ENCODE data around the gene KHDRBS2.

KHDRBS2 gene

DNA sequence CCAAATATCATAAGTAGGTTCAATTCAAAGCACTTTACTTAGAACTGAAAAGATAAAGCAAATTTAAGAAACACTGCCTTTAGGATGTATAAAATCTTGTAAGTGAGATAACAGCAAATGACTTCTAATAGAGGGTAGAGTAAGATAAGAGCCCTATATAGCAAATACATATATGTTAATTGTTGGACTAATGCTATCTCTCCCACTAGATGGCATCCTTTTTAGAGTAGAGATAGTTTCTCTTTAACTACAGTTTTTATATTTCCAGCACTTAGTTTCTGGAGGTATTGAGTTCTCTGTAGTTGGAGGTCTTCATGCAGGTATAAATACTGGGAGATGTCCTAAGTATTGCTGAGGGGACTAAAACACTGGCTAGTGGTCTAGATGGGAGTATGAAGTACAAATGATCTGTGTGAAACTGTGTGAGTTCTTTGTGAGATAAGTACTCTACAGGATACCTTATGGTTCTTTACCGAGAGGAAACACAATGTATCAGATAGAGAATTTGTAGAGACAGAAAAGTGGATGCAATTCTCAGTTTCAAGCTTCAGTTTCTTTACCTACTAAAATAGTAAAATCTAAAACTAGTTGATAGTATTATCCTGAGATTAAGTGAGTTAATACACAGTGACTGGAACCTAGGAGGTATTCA is 399.3 kb downstream of the KHDRBS2 start:
- DNase-seq (ENCODE audit: low spot score), result no peak
- Histone ChIP-seq H3K23ac (ENCODE audit: low read depth, low read length, poor library complexity) (no peak overlapping the region), H3K79me1 (ENCODE audit: low read depth, low read length) (no peaks in the 10 kb centered on the region), H2BK120ac (ENCODE audit: low read depth, low read length) (no peak overlapping the region), H2BK12ac (ENCODE audit: low read length) (no peak overlapping the region), H3K4me2 (ENCODE audit: insufficient read depth, low read length, poor library complexity, severe bottlenecking) (no peak overlapping the region), H4K8ac (ENCODE audit: low read depth, low read length) (no peak overlapping the region), H3K9me3 (replicated peaks in 1 of 2; ENCODE audit: control insufficient read depth in 2 of 2, insufficient read depth in 1 of 2, low read depth in 1 of 2, low read length in 2 of 2) (no peaks in the 10 kb centered on the region), H3K36me3 (replicated peaks in 1 of 2; ENCODE audit: control insufficient read depth in 2 of 2, insufficient read depth in 2 of 2, low read length in 2 of 2) (no peaks in the 10 kb centered on the region), H3K18ac (ENCODE audit: low read length) (no peak overlapping the region), H3K4ac (ENCODE audit: low read length) (no peak overlapping the region), H3K27ac (replicated peaks; ENCODE audit: low read length) (no peak overlapping the region), H4K91ac (ENCODE audit: low read depth, low read length, poor library complexity) (no peak overlapping the region), H2BK5ac (ENCODE audit: low read length) (no peak overlapping the region), H2AFZ (ENCODE audit: low read length) (no peak overlapping the region), H2BK15ac (ENCODE audit: low read length) (no peak overlapping the region), H2AK5ac (ENCODE audit: low read depth, low read length) (no peak overlapping the region), H3K9ac (ENCODE audit: low read depth, low read length, poor library complexity) (no peak overlapping the region), H3K27me3 (ENCODE audit: control insufficient read depth in 3 of 3, insufficient read depth in 3 of 3, low read depth in 1 of 3, low read length in 3 of 3) (no peaks in the 10 kb centered on the region), H3K4me1 (ENCODE audit: control insufficient read depth in 2 of 2, insufficient read depth in 1 of 2, low read depth in 1 of 2, low read length in 2 of 2) (no peaks in the 10 kb centered on the region), H3K14ac (ENCODE audit: low read length) (no peak overlapping the region), H3K4me3 (ENCODE audit: low read length in 2 of 2) (no peak overlapping the region)
- WGBS, 2 donors (ENCODE audit: extremely low coverage in 2 of 2, insufficient read length in 2 of 2, insufficient replicate concordance in 1 of 2), result no CpG with 5 or more reads among the region's 1 CpG

DNA sequence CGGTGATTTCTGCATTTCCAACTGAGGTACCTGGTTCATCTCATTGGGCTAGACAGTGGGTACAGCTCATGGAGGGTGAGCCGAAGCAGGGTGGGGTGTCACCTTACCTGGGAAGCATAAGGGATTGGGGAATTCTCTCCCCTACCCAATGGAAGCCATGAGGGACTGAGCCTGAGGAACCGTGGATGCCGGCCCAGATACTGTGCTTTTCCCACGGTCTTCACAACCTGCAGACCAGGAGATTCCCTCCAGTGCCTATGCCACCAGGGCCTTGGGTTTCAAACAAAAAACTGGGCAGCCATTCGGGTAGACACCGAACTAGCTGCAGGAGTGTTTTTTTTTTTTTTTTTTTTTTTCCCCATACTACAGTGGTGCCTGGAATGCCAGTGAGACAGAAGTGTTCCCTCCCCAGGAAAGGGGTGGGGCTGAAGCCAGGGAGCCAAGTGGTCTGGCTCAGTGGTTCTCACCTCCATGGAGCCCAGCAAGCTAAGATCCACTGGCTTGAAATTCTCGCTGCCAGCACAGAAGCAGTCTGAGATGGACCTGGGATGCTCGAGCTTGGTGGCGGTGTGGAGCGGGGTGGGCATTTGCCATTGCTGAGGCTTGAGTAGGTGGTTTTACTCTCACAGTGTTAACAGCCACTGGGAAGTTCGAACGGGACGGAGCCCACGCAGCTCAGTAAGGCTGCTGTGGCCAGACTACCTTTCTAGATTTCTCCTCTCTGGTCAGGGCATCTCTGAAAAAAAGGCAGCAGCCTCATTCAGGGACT is 416.2 kb downstream of the KHDRBS2 start:
- no peaks in the 10 kb centered on the region for H3K27me3 ChIP-seq (ENCODE audit: control insufficient read depth in 3 of 3, insufficient read depth in 3 of 3, low read depth in 1 of 3, low read length in 3 of 3)
- H3K9me3 ChIP-seq (replicated peaks in 1 of 2; ENCODE audit: control insufficient read depth in 2 of 2, insufficient read depth in 1 of 2, low read depth in 1 of 2, low read length in 2 of 2), result no peaks in the 10 kb centered on the region
- no peak overlapping the region for H3K4me2 ChIP-seq (ENCODE audit: insufficient read depth, low read length, poor library complexity, severe bottlenecking)
- H3K4me1 ChIP-seq (ENCODE audit: control insufficient read depth in 2 of 2, insufficient read depth in 1 of 2, low read depth in 1 of 2, low read length in 2 of 2), result no peaks in the 10 kb centered on the region
- H2AK5ac ChIP-seq (ENCODE audit: low read depth, low read length), result no peak overlapping the region
- H2AFZ ChIP-seq (ENCODE audit: low read length), result no peak overlapping the region
- H2BK12ac ChIP-seq (ENCODE audit: low read length), result no peak overlapping the region
- no peak overlapping the region for H3K27ac ChIP-seq (replicated peaks; ENCODE audit: low read length)
- H3K4ac ChIP-seq (ENCODE audit: low read length), result no peak overlapping the region
- H3K4me3 ChIP-seq (ENCODE audit: low read length in 2 of 2), result peak overlapping the region in 1 of 2 donors; percentile 41
- no peak overlapping the region for H3K9ac ChIP-seq (ENCODE audit: low read depth, low read length, poor library complexity)
- no peaks in the 10 kb centered on the region for H3K79me1 ChIP-seq (ENCODE audit: low read depth, low read length)
- no CpG with 5 or more reads among the region's 15 CpGs for WGBS, 2 donors (ENCODE audit: extremely low coverage in 2 of 2, insufficient read length in 2 of 2, insufficient replicate concordance in 1 of 2)
- no peaks in the 10 kb centered on the region for H3K36me3 ChIP-seq (replicated peaks in 1 of 2; ENCODE audit: control insufficient read depth in 2 of 2, insufficient read depth in 2 of 2, low read length in 2 of 2)
- H2BK120ac ChIP-seq (ENCODE audit: low read depth, low read length), result no peak overlapping the region
- DNase-seq (ENCODE audit: low spot score), result no peak
- no peak overlapping the region for H3K18ac ChIP-seq (ENCODE audit: low read length)
- H2BK5ac ChIP-seq (ENCODE audit: low read length), result no peak overlapping the region
- no peak overlapping the region for H3K23ac ChIP-seq (ENCODE audit: low read depth, low read length, poor library complexity)
- H4K8ac ChIP-seq (ENCODE audit: low read depth, low read length), result no peak overlapping the region
- no peak overlapping the region for H4K91ac ChIP-seq (ENCODE audit: low read depth, low read length, poor library complexity)
- H2BK15ac ChIP-seq (ENCODE audit: low read length), result no peak overlapping the region
- H3K14ac ChIP-seq (ENCODE audit: low read length), result no peak overlapping the region

DNA sequence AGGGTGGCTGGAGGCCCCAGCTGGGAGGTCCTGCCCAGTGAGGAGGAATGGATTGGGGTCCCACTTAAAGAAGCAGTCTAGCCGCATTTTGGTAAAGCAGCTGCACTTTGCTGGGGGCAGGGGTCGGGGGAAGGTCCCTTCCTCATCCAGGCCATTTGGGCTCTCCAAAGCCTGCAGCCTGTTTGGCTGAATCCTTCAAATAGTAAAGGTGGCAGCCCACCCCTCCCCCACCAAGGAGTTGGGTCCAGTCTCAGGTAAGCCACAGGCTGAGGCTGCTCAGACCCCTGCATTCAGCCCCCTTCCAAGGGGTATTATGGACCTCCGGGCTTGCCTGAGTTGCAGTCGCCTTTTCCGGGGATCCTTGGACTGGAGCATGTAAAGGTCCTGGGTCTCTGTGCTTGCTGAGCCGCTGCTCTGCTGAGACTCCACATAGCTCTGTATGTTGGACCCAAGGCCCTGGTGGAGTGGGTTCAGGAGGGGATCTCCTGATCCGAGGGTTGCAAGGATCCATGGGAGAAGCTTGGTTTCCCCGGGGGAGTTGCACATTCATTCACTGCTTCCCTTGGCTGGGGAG is 417.4 kb downstream of the KHDRBS2 start:
- no peaks in the 10 kb centered on the region for H3K79me1 ChIP-seq (ENCODE audit: low read depth, low read length)
- H2BK120ac ChIP-seq (ENCODE audit: low read depth, low read length), result no peak overlapping the region
- WGBS, 2 donors (ENCODE audit: extremely low coverage in 2 of 2, insufficient read length in 2 of 2, insufficient replicate concordance in 1 of 2), result no CpG with 5 or more reads among the region's 8 CpGs
- H3K18ac ChIP-seq (ENCODE audit: low read length), result peak overlapping the region; percentile 2
- no peak overlapping the region for H2BK15ac ChIP-seq (ENCODE audit: low read length)
- H3K23ac ChIP-seq (ENCODE audit: low read depth, low read length, poor library complexity), result no peak overlapping the region
- H3K9me3 ChIP-seq (replicated peaks in 1 of 2; ENCODE audit: control insufficient read depth in 2 of 2, insufficient read depth in 1 of 2, low read depth in 1 of 2, low read length in 2 of 2), result no peaks in the 10 kb centered on the region
- no peak overlapping the region for H2BK5ac ChIP-seq (ENCODE audit: low read length)
- no peaks in the 10 kb centered on the region for H3K36me3 ChIP-seq (replicated peaks in 1 of 2; ENCODE audit: control insufficient read depth in 2 of 2, insufficient read depth in 2 of 2, low read length in 2 of 2)
- DNase-seq (ENCODE audit: low spot score), result no peak
- H3K27me3 ChIP-seq (ENCODE audit: control insufficient read depth in 3 of 3, insufficient read depth in 3 of 3, low read depth in 1 of 3, low read length in 3 of 3), result no peaks in the 10 kb centered on the region
- no peak overlapping the region for H4K8ac ChIP-seq (ENCODE audit: low read depth, low read length)
- no peak overlapping the region for H2AK5ac ChIP-seq (ENCODE audit: low read depth, low read length)
- no peak overlapping the region for H3K14ac ChIP-seq (ENCODE audit: low read length)
- no peak overlapping the region for H3K27ac ChIP-seq (replicated peaks; ENCODE audit: low read length)
- no peak overlapping the region for H2BK12ac ChIP-seq (ENCODE audit: low read length)
- no peak overlapping the region for H3K4ac ChIP-seq (ENCODE audit: low read length)
- H3K4me1 ChIP-seq (ENCODE audit: control insufficient read depth in 2 of 2, insufficient read depth in 1 of 2, low read depth in 1 of 2, low read length in 2 of 2), result no peaks in the 10 kb centered on the region
- no peak overlapping the region for H2AFZ ChIP-seq (ENCODE audit: low read length)
- H4K91ac ChIP-seq (ENCODE audit: low read depth, low read length, poor library complexity), result no peak overlapping the region
- H3K4me3 ChIP-seq (ENCODE audit: low read length in 2 of 2), result no peak overlapping the region
- H3K4me2 ChIP-seq (ENCODE audit: insufficient read depth, low read length, poor library complexity, severe bottlenecking), result peak overlapping the region; percentile 11
- H3K9ac ChIP-seq (ENCODE audit: low read depth, low read length, poor library complexity), result no peak overlapping the region

GRCh38 chr6:61867635-61868034 is 418.4 kb downstream of the KHDRBS2 start:
- Histone ChIP-seq H3K4ac (ENCODE audit: low read length) (no peak overlapping the region), H2BK12ac (ENCODE audit: low read length) (no peak overlapping the region), H3K23ac (ENCODE audit: low read depth, low read length, poor library complexity) (no peak overlapping the region), H3K14ac (ENCODE audit: low read length) (no peak overlapping the region), H3K9me3 (replicated peaks in 1 of 2; ENCODE audit: control insufficient read depth in 2 of 2, insufficient read depth in 1 of 2, low read depth in 1 of 2, low read length in 2 of 2) (no peaks in the 10 kb centered on the region), H2BK5ac (ENCODE audit: low read length) (no peak overlapping the region), H3K4me2 (ENCODE audit: insufficient read depth, low read length, poor library complexity, severe bottlenecking) (no peak overlapping the region), H3K4me1 (ENCODE audit: control insufficient read depth in 2 of 2, insufficient read depth in 1 of 2, low read depth in 1 of 2, low read length in 2 of 2) (no peaks in the 10 kb centered on the region), H3K18ac (ENCODE audit: low read length) (no peak overlapping the region), H4K8ac (ENCODE audit: low read depth, low read length) (no peak overlapping the region), H3K27ac (replicated peaks; ENCODE audit: low read length) (no peak overlapping the region), H3K79me1 (ENCODE audit: low read depth, low read length) (no peaks in the 10 kb centered on the region), H2AK5ac (ENCODE audit: low read depth, low read length) (no peak overlapping the region), H2BK120ac (ENCODE audit: low read depth, low read length) (no peak overlapping the region), H2BK15ac (ENCODE audit: low read length) (no peak overlapping the region), H3K36me3 (replicated peaks in 1 of 2; ENCODE audit: control insufficient read depth in 2 of 2, insufficient read depth in 2 of 2, low read length in 2 of 2) (no peaks in the 10 kb centered on the region), H3K9ac (ENCODE audit: low read depth, low read length, poor library complexity) (no peak overlapping the region), H4K91ac (ENCODE audit: low read depth, low read length, poor library complexity) (no peak overlapping the region), H3K27me3 (ENCODE audit: control insufficient read depth in 3 of 3, insufficient read depth in 3 of 3, low read depth in 1 of 3, low read length in 3 of 3) (no peaks in the 10 kb centered on the region), H3K4me3 (ENCODE audit: low read length in 2 of 2) (no peak overlapping the region), H2AFZ (ENCODE audit: low read length) (no peak overlapping the region)
- no CpG with 5 or more reads among the region's 4 CpGs for WGBS, 2 donors (ENCODE audit: extremely low coverage in 2 of 2, insufficient read length in 2 of 2, insufficient replicate concordance in 1 of 2)
- no peak for DNase-seq (ENCODE audit: low spot score)
